Adipose tissue (tissue), 3 donors: ENCODE measurements around the gene SLCO2A1. TPM values are rescaled to one million over a fixed set of nuclear protein-coding genes. Genes with fewer than 3 reads are reported as not detected.

Source experiments
- H3K27ac ChIP-seq: one replicate; pipeline ENCODE4 v1.5.1; 2013; ENCODE audit warnings: low read depth, low read length
- WGBS, 3 donors: extraction: QIAGEN DNeasy Blood & Tissue Kit; methylation state at CpG; one replicate each; pipeline ENCODE4 v1.1.7; 2013; 5-methylcytosine and 5-hydroxymethylcytosine counted together
- polyA plus RNA-seq, 3 donors: library from polyadenylated mRNA; stranded (reverse); fragments of 200-250 nt; gene quantifications; one replicate each; pipeline ENCODE4 v1.2.3, GENCODE V29; 2013
- donor health status: healthy with polysubstance abuse.
- donor health status: Bipolar disorder and iron deficiency.
- donor health status: healthy.

SLCO2A1 gene
- polyA plus RNA-seq, 3 donors = 5.2 to 33.5 (median 6.3) TPM

DNA sequence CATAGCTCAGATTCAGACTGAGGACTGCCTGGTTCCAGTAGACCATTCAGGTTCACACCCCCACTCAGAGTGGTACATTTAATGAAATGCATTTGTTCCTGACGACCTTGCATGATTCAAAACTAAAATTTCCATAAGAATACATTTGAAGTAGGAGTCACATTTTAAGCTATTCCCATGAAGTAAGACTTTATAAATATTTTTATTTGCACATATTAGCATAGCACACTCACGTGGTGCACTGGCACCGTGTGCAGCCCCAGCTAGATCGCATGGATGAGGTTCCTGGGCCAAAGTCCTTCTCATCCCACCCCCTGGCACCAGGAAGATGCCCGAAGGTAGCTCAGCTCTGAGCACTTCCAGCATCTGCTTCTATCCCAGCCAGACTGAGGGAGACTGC, 59.4 kb downstream of the SLCO2A1 start:
- H3K27ac ChIP-seq = no peak overlapping the region
- 87 to 91% (median 90%) methylated on average over 5 of the region's 5 CpGs for WGBS, 3 donors

DNA sequence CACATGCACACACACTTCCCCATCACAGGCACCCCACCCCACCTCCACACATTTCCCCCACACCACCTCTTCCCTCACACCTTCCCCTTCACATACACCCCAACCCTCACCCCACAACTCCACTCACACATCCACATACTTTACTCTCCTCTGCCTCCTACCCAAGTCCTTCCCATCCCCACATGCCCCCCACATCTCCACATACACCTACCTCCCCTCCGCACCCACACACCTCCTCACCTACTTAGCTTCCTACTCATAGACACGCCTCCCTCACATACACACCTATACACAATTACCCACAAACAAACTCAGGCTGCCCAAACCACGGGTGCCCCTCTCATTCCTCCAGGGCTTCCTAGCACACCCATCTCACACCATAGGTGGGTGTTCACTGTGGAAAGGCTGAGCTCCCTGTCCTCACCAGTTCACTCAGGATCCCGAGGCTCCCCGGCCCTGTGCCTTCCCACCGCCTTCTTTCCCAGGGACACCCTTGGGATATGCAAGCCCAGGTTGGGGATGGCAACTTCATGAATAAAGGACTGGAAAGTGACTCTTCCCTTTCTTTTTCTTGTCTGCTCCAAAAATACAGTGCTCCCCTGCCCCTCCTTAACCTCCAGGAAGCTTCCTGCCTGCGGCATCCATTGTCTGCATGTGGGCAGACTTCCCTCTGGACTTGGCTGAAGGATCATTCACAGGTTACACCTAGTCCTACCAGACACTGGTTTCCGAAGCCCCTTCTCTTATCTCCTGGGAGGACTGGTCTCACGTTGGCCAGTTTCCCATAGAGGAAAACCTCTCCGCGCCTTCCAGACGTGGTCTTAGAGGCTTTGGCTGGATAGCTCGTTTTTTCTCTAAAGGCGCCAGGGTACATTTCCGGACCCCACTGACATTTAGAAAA, 61.5 kb downstream of the SLCO2A1 start:
- no peak overlapping the region for H3K27ac ChIP-seq
- 65 to 80% (median 67%) methylated on average over 15 of the region's 15 CpGs for WGBS, 3 donors

DNA sequence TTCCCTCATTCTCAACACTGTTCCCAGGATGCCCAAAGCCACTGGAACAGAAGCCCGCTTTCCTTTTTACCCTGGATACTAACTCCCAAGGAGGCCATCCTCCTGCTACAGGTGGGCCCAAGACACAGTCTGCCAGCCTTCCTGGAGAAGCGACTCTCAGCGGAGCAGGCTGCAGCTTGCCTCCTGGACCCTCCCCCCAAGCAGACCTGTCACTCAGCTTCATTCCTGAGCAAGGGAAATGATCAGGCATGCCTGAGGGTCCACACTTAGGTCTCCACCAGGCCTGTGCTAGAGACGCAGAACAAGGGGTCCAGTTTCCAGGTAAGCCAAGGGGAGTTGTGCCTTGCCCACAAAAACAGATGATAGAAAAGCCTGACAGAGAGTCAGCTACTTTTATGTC, 62.8 kb downstream of the SLCO2A1 start:
- no peak overlapping the region for H3K27ac ChIP-seq
- 95 to 96% (median 95%) methylated on average over 4 of the region's 4 CpGs for WGBS, 3 donors

DNA sequence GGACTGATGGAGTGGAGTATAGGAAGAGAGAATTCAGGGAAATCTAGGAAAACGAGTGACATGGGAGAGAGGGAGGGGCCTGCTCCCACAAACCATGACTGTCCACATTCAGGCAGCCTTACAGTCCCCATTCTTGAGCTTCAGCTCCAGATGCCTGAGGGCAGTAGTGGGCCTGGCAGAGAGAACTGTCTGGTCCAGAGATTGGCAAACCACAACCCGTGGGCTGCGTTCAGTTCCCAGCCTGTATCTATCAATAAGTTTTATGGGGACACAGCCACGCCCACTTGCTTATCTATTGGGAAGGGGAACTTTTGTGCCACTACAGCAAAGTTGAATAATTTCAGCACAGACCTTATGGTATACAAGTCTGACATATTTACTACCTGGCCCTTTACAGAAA, 63.8 kb downstream of the SLCO2A1 start:
- 82 to 84% (median 84%) methylated on average over 4 of the region's 4 CpGs for WGBS, 3 donors
- H3K27ac ChIP-seq = no peak overlapping the region

DNA sequence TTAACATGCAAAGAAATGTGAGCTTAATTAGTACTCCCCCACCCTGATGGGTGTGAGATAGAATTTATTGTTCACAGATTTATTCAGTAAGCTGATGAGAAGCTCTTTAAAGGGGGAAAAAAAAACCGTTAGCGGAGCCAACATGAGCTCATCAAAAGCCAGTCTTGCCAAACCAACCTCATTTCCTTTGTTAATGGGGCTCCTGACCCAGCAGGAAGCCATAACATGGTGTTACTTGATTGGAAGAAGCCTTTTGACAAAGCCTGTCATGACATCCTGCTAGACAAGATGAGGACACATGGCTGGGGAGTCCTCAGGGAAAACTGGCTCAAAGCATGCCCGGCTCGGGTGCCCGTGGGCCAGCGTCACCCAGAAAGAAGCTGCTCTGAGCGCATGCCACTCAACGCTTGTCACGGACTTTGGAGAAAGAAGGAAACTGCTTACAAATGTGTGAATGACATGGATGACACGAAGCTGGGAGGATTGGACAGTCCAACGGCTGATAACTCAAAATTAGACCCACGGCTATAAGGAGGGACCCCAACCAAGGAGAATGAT, 64.6 kb downstream of the SLCO2A1 start:
- WGBS, 3 donors = 70 to 90% (median 77%) methylated on average over 12 of the region's 12 CpGs
- H3K27ac ChIP-seq = no peak overlapping the region

DNA sequence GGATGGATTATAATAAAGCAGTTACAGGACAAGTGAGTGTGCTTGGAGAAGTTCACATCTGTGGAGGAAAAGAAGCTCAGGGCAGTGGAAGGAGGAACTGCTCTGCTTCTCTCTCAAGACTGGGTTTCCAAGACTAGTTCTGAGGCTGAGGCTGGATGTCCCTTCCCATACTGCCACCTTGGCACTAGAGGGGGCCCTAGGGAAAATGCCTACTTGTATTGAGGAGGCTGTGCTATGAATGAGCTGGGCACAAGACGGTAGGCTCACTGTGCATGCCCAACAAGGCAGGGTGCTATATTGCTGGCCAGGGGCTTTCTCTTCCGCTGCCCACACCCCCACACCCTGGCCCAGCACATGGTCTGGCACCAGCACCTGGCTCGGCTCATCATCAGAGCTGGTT, 65.2 kb downstream of the SLCO2A1 start:
- no peak overlapping the region for H3K27ac ChIP-seq
- WGBS, 3 donors = 57 to 89% (median 78%) methylated on average over 3 of the region's 3 CpGs

DNA sequence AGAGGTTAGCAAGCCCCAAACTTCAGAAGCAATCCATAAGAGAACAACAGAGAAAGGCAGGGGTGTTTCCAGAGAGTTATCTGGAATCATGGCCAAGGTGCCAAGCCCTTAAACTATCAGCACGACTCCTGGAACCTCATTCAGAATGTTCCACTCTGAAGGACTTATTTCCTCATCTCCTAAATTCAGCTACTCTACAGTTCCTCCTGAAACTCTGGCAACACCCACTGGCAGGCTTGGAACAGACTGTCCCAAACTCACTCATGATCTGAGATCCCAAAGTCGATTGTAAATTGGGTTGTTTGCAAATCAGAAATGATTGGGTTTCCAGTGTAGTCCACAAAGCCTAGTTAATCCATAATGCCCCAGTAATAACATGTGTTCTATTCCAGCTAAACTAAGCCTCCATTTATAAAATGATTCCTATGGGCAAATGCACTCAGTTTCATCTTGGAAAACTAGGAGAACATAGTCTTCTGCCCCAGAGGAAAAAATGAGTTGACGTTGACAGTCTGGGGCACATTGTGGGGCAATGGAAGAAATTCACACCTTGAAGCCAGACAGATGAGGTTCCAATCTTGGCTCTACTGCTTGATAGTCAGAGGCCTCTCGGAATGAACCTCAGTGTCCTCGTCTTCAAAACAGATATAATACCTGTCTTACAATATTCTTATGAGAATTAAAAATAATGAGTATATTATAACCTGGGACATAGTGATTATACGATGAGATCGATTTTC, 65.9 kb downstream of the SLCO2A1 start:
- 81 to 90% (median 82%) methylated on average over 7 of the region's 7 CpGs for WGBS, 3 donors
- H3K27ac ChIP-seq = no peak overlapping the region

DNA sequence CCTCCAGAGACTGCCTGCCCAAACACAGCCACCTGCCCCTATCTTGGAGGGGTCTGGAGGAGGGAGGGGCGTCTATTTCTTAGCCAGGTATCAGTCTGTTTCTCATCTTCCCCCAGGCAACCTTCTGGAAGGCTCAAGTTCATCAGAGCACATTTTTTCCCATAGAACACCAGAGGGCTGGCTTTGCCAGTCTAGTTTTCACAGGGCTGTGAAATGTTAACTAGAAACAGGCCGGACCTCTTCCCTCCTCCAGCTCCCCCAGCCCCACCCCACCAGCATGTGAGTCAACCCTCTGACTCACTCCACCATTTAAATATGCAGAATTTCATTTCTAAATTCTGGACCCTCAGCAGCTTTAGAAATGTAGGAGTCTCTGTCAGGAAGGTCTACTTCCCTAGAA, 66.9 kb downstream of the SLCO2A1 start:
- whole genome bisulfite sequencing, 3 donors = 16 to 31% (median 31%) methylated on average over 2 of the region's 2 CpGs
- H3K27ac ChIP-seq = no peak overlapping the region

DNA sequence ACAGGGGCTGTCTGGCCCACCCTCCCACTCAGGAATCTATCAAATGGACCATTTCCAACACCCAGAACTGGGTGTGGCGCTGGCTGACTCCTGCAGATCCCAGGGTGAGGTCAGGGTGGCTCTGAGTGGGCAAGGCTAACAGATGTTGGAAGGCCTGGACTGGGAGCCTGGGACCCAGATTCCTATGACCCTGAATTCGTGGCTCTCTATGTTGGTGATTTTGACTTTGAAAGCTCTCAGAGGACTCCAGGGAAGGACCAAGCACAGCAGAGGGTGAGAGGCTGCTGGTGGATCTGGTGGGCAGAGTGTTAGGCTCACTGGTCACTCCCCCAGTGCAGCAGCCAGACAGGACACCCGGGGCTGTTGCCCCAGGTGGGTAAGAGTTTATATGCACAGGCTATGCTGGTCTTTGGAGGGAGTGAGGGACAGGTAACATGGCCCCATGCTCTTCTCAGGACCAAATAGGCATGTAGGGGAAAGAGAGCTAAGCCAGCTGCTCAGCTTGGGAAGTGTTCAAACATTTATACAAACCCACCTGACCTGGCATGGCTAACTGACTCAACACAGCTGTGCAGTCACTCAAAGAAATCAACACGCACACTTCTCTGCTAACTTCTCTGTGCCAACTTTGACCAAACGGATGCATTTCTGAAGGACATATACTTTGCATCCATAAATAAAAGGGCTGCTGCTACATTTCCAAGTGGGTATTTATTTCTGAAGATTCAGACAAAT, 71.5 kb downstream of the SLCO2A1 start:
- 73 to 91% (median 89%) methylated on average over 5 of the region's 5 CpGs for WGBS, 3 donors

DNA sequence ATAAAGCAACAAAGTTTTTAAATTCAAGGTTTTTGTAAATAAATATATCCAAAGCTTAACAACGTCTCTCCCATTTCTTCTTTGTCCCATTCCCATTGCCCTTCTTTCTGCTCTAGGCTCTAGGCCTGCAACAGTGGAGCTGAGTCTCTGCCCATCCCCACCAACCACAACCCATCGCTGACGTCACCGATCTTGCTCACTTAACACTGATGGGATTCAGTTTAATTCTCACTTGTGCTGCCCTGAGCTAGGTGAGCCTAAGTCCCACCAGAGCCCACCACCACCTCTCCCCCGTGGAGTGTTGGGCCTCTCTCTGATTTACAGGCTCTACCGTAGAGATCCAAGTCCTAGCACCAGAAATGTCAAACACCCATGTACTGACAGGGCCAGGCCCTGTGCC, 72.7 kb downstream of the SLCO2A1 start:
- WGBS, 3 donors = 77 to 92% (median 87%) methylated on average over 6 of the region's 6 CpGs
- H3K27ac ChIP-seq = no peak overlapping the region

More for the DNA sequence above, 71.5 kb downstream of the SLCO2A1 start:
- no peak overlapping the region for H3K27ac ChIP-seq

DNA sequence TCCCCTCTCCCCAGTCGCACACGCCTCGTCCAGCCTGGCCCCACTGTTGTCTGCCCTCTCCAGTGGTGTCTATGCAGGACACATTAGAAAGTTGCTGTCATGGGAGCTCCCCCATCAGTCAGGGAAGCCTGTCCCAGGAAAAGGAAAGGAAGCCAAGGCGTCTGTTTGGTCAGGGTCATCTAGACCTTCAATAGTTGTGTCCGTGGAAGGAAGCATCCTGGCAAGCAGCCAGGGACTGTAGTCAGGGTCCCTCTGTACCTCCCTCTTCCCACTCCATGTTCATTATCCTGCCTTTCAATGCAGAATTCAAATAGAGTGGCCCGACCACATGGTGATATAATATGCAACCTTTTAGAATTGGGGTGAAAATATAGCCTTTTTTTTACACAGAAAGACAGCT, 73.4 kb downstream of the SLCO2A1 start:
- no peak overlapping the region for H3K27ac ChIP-seq
- WGBS, 3 donors = 58 to 77% (median 60%) methylated on average over 6 of the region's 6 CpGs

DNA sequence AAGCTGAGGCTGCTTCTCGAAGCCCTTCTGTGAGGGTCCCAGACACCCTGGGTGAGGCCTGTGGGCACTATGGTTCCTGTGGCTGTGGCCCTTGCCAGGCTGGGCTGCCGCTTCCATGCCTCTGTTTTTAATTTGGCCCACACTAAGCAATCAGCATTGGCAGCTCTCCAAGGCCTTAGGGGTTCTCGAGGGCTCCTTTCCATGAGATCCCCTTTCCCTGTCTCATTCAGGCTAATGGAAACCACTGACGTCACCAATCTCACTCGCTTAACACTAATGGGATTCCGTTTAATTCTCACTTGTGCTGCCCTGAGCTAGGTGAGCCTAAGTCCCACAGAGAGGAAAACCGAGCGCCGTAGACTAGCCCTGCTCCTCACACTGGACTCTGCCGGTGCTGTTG, 73.8 kb downstream of the SLCO2A1 start:
- WGBS, 3 donors = 75 to 79% (median 76%) methylated on average over 10 of the region's 10 CpGs

DNA sequence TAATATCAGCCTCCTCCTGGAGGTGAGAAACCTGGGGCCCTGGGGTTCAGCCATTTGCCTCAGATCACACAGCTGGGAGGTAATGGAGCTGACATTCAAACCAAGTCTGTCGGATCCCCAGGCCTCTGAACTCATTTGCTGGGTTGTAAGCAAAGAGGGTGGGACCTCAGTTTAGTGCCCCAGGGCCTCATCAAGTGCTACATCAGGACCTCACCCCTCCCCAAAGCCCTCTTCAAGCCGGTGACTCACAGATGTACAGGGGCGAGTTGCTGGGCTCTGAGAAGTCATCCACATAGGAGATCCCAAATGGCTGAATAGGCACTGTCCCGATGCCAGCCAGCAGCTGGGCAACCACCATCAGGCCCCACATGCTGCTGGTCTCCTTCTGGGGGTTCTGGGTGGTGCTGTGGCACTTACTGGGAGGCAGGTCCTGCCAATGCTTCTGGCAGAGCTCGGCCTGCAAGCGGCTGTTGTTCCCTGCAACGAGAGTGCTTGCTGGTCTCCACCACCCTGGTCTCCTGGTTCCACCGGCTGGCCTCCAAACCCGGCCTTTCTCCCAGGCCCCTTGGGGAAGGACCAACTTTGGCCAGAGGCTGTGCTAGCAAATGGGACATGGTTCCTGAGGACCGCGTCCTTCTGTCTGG, 74.9 kb downstream of the SLCO2A1 start:
- WGBS, 3 donors = 94 to 96% (median 95%) methylated on average over 11 of the region's 11 CpGs
- H3K27ac ChIP-seq = no peak overlapping the region

More for the DNA sequence above, 73.8 kb downstream of the SLCO2A1 start:
- H3K27ac ChIP-seq = no peak overlapping the region

DNA sequence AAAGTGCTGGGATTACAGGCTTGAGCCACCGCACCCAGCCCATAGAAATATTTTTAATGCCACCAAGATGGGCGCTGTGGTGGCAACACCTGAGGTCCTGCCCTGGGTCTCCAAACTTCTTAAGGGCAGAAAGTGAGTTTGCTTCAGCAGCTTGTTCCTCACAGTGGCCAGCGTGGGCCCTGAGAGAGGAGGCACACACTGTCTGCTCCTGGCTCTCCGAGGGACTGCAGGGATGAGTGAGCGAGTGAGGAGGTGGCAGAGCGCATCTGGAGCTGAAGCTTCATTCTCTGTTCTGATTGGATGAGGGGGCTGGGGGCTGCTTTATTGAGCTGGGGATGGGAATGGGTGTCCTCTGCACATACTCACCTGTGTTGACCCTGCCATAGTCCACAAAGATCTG, 76.4 kb downstream of the SLCO2A1 start:
- no peak overlapping the region for H3K27ac ChIP-seq
- WGBS, 3 donors = 78 to 93% (median 92%) methylated on average over 6 of the region's 6 CpGs

DNA sequence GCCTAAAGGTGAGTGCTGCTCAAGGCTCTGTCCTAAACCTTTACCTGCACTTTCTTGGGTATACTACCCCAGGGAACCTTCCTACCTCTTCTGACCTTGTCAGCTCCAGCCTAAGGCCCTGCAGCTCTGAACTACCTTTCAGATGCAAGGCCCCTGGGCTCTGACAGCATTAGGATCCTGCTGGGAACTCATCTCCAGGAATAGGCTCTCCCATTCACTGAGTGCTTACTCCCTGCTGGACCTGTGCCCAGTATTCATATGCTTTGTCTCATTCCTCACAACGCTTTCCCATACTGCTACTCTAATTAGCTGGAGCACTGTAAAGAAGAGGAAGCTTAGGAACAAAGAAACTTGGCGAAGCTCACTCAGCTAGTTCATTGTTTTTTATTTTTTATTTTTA, 80.3 kb downstream of the SLCO2A1 start:
- 50 to 85% (median 66%) methylated on average over 2 of the region's 2 CpGs for WGBS, 3 donors
- no peak overlapping the region for H3K27ac ChIP-seq

DNA sequence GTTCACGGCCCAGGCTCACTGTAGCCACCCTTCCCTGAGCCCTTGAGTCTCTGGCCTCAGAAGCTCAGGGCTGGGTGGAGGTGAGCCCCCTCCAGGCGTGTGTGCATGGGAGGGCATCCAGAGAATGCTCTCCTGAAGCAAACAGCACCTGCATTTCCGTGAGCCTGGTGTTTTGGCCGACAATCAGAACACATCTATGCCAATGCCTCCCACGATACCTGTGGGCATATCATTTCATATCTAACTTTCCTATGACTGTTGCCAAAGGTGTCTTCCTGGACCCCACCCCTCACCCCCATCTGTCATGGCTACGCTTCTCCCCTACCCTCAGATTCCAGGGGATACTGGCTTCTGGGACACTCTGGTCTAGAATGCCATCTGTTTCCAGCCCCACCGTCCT, 80.7 kb downstream of the SLCO2A1 start:
- 72 to 88% (median 75%) methylated on average over 7 of the region's 7 CpGs for WGBS, 3 donors
- H3K27ac ChIP-seq = no peak overlapping the region

DNA sequence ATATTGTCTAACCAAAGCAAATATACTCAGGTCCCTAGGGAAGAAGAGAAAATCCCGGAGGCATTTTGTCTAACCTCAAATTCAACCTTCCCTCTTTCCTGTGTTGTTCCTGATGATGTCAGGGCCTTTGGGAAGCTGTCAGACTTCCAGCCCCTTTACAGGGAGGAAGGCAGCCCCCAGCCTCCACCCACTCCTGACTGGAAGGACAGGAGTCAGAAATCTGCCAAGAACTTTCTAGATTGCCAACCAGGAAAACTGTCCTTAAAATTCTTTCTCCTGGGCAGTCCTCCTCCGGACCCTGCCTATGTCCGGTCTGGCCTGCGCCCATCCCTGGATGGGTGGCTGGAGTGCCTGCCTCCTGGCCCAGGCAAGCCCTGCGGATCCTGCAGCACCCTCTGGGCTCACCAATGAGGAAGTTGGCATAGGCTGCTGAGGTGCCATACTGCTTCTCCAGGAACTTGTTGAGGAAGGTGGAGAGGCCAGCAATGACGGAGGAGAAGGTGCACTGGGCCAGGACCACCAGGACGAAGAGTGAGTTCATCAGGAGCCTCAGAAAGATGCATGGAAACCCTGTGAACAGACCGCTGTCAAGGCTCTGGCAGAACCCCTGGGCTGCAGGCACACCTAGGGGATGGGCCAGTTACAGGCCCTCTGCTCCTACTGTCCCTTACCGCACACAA, 81.5 kb downstream of the SLCO2A1 start:
- H3K27ac ChIP-seq = no peak overlapping the region
- WGBS, 3 donors = 78 to 85% (median 78%) methylated on average over 9 of the region's 9 CpGs
